NCI-H1105 (cell line): ENCODE results near the gene DUS3L.

ENCODE experiments used
- DNase-seq: peaks from one replicate; lab custom pipeline; 2025; lab: John Stamatoyannopoulos, UW

Gene DUS3L

DNA sequence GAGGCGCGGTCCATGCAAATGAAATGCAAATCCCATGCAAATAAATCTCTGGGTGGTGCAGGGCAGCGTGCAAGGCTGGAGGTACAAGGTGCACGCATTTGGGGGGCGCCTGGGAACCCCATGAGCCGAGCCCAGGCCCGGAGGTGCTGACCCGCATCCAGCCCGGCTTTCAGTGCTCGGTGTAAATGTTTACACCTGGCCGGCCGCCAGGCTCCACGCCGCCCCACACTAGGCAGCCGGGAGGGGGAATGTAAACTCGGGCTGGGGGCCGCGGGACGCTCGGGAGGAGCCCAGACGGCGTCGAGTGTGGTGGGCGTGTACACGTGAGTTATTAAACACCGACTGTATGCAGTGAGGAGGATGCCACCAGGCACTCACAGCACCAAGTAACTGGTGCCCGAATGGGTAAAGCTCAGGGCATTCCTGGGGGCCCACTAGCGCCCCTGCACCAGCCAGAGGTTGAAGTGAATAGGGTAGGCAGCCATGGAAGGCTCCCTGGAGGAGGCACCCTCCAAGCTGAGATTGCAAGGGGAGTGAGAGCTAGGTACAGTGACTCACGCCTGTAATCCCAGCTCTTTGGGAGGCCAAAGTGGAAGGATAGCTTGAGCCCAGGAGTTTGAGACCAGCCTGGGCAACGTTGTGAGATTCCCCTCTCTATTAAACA lies 31.4 kb upstream of the DUS3L start:
- no peak for DNase-seq

DNA sequence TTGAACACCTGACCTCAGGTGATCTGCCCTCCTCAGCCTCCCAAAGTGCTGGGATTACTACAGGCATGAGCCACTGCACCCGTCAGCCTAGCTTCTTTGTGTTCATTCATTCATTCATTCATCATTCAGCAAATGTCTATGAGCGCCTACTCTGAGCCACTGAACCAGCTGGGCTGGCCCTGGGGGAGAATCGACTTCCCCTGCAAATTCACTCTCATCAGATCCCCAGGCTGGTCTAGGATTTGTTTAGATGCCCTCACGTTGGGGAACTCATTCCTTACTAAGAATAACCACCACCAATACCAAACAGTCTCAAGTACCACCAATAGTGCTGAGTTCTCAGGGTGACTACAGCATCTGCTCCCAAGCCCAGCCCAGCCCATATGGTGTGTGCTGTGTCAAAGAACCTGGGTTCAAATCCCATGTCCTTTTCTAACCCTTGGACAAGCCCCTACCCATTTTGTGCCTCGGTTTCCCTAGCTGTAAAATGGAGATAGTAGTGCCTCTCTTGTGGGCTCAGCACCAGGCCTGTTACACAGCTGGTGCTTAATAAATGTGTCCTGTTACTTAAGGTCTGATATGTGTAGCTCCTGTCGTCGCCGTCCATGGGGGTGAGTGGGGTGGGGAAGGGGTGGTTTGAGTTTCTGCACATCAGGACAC lies 30.7 kb upstream of the DUS3L start:
- DNase-seq: no peak

DNA sequence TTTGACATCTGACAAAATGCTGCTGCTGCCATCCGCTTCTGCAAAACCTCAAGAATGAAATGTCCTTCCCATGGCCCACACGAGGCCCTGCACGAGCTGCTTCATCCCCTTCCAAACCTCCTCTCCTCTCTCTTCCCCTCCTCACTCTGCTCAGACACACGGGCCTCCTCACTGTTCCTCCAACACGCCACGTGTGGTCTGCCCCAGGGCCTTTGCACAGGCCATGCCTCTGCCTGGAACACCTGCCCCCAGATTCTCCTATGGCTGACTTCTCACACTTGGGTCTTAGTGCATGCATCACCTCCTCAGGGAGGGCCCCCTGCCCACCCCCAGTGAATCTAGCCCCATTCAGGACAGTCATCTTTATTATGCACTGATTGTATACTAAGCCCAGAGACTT lies 29.8 kb upstream of the DUS3L start:
- DNase-seq: no peak

DNA sequence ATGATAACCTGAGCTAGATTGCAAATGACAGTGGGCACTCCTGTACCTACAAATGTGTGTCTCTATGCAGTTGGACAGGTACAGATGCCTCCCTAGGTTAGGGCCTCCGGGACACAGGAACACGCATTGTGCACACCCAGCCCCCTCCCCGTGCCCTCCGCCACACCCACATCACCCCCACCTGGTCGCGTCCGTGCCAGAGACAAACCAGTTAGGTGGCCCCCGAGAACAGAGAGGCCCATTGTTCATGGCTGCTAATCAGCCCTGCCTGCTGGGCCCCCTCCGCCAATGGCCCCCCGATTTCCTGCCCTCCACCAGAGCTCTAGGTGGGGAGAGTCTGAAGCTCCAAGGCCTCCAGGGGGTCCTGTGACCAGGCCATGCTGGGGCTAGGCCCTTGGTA lies 27.6 kb upstream of the DUS3L start:
- no peak for DNase-seq

DNA sequence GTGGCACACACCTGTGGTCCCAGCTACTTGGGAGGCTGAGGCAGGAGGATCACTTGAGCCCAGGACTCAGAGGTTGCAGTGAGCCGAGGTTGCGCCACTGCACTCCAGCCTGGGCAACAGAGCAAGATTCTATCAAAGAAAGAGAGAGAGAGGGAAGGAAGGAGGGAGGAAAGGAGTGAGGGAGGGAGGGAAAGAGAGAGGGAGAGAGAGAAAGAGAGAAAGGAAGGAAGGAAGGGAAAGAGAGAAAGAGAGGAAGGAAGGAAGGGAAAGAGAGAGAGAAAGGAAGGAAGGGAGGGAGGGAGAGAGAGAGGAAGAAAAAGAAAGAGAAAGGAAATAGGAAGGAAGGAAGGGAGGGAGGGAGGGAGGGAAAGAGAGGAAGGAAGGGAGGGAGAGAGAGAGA lies 26.3 kb upstream of the DUS3L start:
- DNase-seq: no peak

DNA sequence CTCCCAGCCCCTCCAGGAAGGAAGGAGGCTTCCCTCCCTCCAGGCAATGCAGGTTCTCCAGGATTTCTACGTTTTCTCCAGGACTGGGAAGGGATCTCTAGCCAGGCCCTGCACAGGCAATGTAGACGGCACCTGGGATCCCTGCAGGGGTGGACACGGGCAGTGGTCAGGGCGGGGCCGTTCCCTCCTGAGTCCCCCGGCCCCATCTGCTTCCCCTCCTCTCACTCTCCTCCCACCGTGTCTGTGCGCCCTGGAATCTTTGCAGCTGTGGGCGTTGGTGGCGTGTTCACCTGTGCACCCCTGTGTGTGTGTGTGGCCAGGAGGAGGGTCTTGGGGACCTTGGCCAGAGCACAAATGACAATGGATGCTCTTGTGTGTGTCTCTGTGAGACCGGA lies 23.9 kb upstream of the DUS3L start:
- DNase-seq: no peak

DNA sequence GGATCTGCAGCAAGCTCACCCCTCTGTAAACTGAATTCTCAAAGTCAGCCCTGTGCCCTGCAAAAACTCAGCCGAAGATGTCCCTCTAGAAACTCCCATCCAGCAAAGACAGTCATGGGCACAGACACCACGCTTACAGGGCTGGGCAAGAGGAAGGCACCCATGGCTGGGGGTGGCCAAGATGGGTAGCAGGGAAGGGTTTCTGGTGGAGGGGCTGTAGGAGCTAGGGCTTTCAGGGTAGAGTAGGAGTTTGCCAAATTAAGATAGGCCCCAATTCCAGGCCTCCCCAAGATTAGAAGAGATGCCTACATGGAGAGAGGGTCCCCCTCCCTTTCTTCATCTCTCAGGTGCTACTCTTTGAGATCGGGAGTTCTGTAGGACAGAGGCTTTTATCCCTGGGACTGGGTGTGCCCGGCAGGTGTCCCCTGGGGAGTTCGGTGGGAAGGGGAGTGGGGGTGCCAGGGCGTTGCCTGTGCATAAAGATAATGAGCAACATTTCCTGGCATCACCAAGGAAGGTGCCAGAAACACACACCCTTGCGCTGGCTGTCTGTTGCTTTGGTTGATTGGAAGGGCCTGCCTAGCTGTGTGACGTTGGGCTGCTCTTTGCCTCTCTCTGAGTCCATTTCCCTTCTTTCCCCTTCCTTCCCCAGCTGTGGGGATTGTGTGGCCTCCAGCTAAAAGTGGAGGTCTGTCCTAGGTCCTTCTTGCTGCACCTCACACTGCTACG lies 23.3 kb upstream of the DUS3L start:
- no peak for DNase-seq

DNA sequence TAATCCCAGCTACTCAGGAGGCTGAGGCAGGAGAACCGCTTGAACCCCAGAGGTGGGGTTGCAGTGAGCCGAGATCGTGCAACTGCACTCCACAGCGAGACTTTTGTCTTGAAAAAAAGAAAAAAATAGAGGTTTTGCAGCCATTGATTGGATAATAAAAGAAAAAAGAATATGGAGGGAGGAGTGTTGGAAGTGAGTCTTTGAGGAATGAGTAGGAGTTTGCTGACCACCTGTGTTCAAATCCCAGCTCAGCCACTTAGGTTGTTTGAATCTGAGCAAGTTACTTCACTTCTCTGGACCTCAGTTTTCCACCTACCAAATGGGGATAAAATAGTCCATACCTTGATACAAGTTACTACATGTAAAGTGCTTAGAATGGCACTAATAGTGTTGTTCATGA lies 20.2 kb upstream of the DUS3L start:
- no peak for DNase-seq

DNA sequence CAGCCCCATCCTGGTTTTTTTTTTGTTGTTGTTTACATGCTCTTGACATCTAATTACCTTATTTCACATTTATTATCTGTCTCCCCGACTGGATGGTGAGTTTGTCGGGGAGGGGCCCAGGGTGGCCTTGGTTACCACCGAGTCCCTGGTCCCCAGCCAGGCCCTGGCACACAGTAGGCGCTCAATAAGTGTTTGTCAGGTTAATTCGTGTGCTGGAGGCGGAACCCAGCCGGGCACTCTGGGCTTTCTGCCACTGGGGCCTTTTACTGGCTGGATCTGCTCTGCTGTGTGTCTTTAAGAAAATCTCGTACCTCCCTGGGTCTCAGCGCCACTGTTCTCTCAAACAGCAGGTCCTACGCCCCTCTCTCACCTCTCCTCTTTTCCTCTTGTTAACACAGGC lies 18.5 kb upstream of the DUS3L start:
- DNase-seq: no peak

DNA sequence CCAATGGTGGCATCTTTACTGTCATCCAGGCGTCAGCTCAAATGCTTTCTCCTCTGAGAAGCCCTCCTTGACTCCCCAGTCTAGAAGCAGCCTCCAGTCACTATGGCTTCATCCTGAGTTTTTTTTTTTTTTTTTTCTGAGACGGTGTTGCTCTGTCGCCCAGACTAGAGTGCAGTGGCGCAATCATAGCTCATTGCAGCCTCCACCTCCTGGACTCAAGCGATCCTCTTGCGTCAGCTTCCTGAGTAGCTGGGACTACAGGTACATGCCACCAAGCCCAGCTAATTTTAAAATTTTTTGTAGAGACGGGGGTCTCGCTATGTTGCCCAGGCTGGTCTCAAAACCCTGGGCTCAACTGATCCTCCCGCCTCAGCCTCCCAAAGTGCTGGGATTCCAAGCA lies 18.1 kb upstream of the DUS3L start:
- no peak for DNase-seq

DNA sequence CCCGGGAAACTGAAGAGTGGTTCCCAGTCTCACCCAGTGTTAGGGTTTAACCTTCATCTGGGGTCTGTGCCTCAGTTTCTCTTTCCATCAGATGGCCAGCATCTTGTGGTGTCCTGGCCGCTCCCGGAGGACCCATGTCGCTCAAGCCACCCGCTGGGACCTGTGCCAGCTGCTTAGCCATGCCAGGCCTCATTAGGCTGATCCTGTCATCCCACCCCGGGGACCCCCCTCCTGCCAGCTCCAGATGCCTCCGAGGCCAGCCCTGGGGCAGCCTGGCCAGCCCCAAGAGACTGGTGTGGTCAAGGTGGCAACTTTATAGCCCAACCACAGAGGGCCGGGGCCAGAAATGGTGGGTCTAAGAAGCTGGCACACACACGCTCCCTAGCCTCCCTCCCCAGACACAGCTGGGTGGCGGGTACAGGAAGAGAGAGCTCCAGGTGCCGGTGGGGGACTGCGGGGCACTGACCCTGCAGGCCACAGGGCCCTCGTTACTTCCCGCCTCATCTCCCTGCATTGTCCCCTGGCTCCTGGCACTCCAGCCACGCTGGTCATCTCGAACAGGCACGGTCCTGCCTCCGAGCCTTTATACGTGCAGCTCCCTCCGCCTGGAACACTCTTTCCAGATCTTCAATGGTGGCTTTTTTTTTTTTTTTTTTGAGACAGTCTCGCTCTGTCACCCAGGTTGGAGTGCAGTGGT lies 17.3 kb upstream of the DUS3L start:
- no peak for DNase-seq

DNA sequence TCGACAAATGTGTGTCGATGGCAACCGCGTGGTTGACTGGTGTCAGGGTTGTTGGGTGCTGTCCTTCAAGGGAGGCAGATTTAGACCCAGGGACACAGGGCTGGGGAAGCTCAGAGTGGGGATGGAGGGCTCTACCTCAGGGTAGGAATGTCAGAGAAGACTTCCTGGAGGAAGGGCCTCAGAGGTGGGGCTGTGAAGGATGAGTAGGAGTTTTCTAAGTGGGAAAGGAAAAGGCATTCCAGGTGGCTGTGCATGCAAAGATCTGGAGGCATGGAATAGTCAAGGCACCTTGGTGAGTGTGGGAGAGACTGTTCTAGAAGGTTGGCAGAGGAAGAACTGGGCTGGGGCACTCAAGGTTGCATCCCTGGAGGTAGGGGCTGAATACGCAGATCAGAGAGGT lies 15.9 kb upstream of the DUS3L start:
- DNase-seq: no peak

DNA sequence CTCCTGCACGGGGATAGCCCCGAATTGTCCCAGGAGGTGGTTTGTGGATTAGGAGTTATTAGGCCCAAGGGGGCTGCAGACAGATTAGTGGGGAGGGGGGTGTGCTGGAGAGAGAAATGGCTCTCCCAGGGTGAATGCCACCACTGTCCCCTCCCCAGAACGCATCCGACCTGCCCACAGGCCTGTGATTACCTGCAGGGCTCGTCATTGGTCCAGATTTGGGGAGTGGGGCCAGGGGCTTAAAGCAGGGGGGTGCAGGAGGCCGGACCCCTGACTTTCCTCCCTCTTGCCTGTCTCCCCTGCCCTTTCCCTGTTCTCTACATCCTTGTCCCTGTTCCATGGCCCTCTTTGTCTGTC lies 15.1 kb upstream of the DUS3L start:
- DNase-seq: no peak

DNA sequence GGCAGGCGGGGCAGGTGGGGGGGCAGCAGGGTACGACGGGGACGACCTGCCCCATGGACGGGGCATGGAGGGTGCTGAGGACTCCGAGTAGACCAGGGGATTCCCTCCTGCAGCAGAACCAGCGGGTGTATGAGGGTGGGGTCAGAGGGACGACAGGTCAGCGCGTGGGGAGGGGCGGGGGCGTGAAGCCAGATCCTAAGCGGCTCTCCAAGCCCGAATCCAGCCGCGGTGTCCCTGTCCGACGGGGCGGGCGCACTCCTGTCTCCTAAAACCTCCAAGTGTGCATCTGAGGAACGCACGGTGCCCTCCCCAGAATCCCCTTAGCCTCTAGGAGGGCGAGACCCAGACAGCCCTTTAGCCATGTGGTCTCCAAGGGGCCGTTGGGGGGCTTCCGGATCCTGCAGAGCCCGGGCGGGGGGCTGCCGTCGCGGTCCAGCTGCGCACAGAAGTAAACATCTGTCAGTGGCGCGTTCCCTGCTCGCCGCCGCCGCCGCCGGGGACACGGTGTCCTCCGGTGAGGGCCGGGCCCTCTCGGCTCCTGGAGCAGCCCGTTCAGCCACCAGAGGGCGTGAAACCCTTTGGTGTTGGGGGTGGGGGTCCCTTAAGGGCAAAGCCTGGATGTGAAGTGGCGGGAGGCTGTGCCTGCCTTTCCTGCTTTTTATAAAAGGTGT lies 14.6 kb upstream of the DUS3L start:
- DNase-seq: peak; percentile 81

DNA sequence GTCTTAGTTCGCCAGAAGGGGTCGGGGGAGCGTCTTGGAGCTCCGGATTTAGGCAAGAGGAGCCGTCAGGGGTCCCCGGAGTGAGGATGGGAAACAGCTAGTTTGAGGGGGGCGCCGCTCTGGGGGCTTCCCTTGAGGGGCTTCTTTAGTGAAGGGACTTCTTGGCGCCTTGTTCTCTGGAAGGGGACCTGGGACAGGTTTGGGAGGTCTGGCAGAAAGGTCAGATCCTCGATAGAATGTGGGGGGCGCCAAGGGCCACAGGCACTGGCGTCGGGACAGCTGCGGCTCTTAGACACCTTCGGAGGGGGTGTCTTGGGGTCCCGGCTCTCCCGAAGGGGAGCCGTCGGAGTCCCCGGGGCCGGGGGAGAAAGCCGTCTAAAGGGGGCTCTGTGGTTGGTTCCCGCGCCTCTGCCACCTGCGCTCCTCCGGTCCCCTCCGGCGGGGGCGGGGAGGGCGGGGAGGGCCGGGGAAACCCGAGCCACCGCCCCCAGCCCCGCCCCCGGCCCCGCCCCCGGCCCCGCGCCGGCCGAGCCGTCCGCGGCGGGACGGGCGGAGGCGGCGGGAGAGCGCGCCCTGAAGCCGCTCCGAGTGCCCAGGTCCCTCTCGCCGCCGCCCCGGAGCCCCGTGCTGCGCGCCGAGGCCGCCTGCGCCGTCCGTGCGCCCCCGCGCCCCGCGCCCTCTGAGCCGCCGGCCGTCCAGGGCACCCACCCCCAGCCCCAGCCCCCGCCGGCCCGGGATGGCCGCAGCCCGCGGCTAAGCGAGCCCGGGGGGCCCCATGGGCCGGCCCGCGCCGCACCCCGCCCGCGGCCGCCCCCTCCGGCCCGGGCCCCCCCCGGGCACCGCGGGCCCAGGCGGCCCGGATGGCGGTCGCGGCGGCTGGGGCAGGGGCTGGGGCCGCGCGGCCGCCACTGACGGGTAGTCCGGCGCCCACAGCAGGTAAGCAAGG lies 13.8 kb upstream of the DUS3L start, which contains the start of gene NRTN:
TSS of gene NRTN (plus strand) at position 552 of the 946 bp plus-strand sequence. CDS start 19,099 bp downstream, outside the sequence.
- DNase-seq: peak; percentile 47

DNA sequence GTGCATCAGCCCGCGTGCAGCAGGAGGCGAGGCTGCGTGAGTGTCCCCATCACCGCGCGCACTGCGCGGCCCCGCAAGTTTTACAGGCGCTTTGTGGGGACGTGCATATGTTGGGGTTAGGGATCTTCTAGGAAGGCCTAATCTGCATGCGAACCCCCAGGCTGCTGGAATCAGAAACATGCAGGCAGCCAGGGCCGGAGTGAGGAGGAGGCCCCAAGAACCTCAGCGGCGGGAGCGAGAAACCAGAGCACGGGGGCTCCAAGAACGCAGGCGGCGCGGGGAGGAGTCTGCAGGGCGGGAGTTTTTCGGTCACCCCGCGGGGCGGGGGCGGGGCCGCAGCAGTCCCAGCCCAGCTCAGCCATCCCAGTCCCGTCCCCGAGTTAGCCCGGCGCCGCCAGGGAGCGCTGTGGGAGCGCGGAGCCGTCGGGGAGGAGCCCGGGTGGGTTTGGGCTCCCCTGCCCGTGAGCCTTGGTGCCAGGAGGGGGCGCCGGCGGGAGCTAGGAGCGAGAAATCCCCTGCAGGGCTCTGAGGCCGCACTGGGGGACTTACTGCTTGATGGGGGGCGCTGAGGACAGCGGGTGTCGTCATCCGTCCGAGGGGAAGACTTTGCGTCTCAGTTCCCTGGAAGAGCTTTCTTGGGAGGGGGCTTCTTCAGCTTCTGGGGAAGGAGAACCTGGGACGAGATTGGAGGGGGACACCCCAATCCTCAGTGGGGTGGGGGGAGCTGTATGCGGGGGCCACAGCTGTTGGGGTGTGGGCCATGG lies 13.0 kb upstream of the DUS3L start:
- peak; percentile 93 for DNase-seq

DNA sequence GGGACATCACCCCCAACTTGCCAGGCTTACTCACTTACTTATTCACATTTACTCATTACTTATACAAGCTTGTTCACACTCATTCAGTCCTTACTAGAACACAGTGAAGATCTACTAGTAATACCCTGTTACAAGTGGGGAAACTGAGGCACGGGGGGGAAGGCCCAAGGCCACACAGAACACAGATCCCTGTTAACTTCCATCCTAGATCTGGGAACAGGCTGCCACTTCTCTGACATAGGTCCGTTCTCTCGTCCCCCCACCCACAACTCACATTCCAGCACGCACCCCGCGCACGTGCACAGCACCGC lies 12.4 kb upstream of the DUS3L start:
- DNase-seq: no peak

DNA sequence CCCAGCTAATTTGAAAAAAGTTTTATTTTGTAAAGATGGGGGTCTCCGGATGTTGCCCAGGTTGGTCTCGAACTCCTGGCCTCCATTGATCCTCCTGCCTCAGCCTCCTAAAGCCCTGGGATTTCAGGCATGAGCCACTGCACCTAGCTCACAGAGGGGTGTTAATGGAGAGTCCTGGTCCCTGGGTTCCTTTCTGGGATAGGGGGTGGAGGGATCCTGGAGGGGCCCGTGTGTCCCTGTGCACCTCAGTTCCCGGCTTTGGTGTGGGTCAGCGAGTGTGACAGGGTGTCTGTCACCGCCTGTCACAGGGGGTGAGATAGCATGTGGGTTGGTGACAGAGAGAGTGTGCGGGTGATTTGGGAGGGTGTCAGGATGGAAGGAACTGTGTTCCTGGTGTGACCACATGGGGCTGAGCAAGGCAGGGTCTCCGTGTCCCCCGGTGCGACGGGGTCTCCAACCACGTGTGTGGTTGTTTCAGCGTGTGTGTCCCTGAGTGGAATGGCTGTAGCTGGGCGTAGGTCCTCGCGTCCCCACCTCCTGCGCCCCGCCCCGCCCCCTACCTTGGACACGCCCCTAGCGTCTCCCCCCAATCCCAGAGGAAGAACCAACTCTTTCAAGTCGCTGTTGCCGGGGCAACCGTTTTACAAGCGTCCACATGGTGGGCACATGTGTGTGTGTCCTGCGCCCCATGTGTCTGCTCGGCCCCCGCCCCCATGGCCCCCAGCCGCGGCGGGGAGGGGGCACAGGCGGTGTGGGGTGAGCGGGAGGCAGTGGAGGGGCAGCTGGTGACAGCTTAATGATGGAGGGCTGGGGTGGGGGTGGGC lies 11.0 kb upstream of the DUS3L start:
- no peak for DNase-seq
